ENCODE measurements around the gene PLEKHN1.

GRCh38 chr1:971751-972506 is 5.6 kb downstream of the PLEKHN1 start:
- TF ChIP-seq CTCF (conservative IDR thresholded peaks at IDR 0.05; ENCODE audit: low read depth, low read length): no peak
- TF ChIP-seq EZH2 (IDR thresholded peaks at IDR 0.05; ENCODE audit: borderline replicate concordance, low read depth, low read length, poor library complexity, severe bottlenecking): no peak

Measured in A673 (cell line).